ENCODE measurements around the gene TMA7.

DNA sequence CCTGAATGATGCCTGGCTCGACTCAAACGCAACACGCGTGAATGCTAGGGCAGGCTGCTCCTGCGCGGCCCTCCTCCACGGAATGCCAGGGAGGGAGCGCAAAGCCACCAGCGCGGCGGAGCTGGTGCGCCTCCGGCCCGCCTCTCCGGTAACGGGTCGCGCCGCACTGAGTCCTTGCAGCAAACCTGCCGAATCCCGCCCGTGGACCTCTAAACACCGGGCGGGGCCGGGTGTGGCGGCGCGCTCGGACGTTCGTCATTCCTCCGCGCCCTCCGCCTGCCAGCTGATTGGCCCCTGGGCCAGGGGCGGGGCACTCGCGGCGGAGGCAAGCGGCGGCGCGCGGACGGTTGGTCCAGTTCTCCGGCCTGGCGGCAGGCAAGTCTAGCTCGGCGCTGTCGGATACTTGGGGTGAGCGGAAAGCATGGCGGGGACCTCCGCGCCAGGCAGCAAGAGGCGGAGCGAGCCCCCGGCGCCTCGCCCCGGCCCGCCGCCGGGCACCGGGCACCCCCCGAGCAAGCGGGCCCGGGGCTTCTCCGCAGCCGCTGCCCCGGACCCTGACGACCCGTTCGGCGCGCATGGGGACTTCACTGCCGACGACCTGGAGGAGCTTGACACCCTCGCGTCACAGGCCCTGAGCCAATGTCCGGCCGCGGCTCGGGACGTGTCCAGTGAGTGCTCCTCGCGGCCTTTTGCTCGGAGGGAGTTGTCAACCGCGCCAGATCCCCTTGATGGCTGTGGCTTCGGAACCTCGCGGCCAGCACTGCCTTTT, 6.6 kb downstream of the TMA7 start, which contains the start of gene ATRIP:
- TF ChIP-seq CTCF (conservative IDR thresholded peaks at IDR 0.05; ENCODE audit: low read length) (no peak), EZH2phosphoT487 (IDR thresholded peaks at IDR 0.05; ENCODE audit: borderline replicate concordance) (no peak)
